GM23248 (cell line): ENCODE results near the gene B3GALNT1. TPM values are rescaled to one million over a fixed set of nuclear protein-coding genes. Genes with fewer than 3 reads are reported as not detected.
A peak's percentile ranks its signal among the peaks of the same experiment; 100 is the strongest.

Experiments
- DNase-seq: peaks from one replicate; pipeline ENCODE4 v3.0.0-alpha.2; 2015
- H2AFZ ChIP-seq: fragments of 200-600 bp; sonication (generic); 2 replicates; pipeline ENCODE4 v1.6.1; 2016; ENCODE audit warnings: antibody characterized with exemption
- H3F3A ChIP-seq: fragments of 200-600 bp; sonication (generic); 2 replicates; pipeline ENCODE4 v1.6.1; 2016; ENCODE audit warnings: mild to moderate bottlenecking, antibody characterized with exemption, mixed run types; ENCODE audit not compliant: insufficient read depth
- H3K27ac ChIP-seq: fragments of 200-600 bp; sonication (generic); 2 replicates; pipeline ENCODE4 v1.5.1; 2016; ENCODE audit warnings: mild to moderate bottlenecking
- H3K27me3 ChIP-seq: fragments of 200-600 bp; sonication (generic); replicated peaks from 2 replicates; pipeline ENCODE4 v1.6.1; 2016; ENCODE audit warnings: mild to moderate bottlenecking; ENCODE audit not compliant: insufficient read depth
- H3K36me3 ChIP-seq: fragments of 200-600 bp; sonication (generic); 2 replicates; pipeline ENCODE4 v1.6.1; 2016; ENCODE audit warnings: low read depth, mild to moderate bottlenecking
- H3K4me1 ChIP-seq: fragments of 200-600 bp; sonication (generic); 2 replicates; pipeline ENCODE4 v1.6.1; 2016; ENCODE audit warnings: mild to moderate bottlenecking; ENCODE audit not compliant: insufficient read depth
- H3K4me2 ChIP-seq: fragments of 200-600 bp; sonication (generic); one replicate; pipeline ENCODE4 v1.6.1; 2016; ENCODE audit warnings: mild to moderate bottlenecking; ENCODE audit not compliant: unreplicated experiment
- H3K4me3 ChIP-seq: fragments of 200-600 bp; sonication (generic); 2 replicates; pipeline ENCODE4 v1.5.1; 2016; ENCODE audit warnings: mild to moderate bottlenecking
- H3K79me2 ChIP-seq: fragments of 200-600 bp; sonication (generic); 2 replicates; pipeline ENCODE4 v1.6.1; 2016; ENCODE audit warnings: mild to moderate bottlenecking; ENCODE audit not compliant: insufficient read depth
- H3K9ac ChIP-seq: fragments of 200-600 bp; sonication (generic); 2 replicates; pipeline ENCODE4 v1.6.1; 2016; ENCODE audit warnings: mild to moderate bottlenecking
- H3K9me2 ChIP-seq: fragments of 200-600 bp; sonication (generic); 2 replicates; pipeline ENCODE4 v1.6.1; 2016; ENCODE audit warnings: mixed run types, mild to moderate bottlenecking, moderate library complexity; ENCODE audit not compliant: insufficient read depth
- H3K9me3 ChIP-seq: fragments of 200-600 bp; sonication (generic); one replicate; pipeline ENCODE4 v1.6.1; 2017; ENCODE audit warnings: low read depth
- H4K20me1 ChIP-seq: fragments of 200-600 bp; sonication (generic); 2 replicates; pipeline ENCODE4 v1.6.0; 2016; ENCODE audit not compliant: insufficient read depth
- EZH2 ChIP-seq: fragments of 200-600 bp; sonication (generic); IDR thresholded peaks from 2 replicates; pipeline ENCODE4 v1.6.1; 2018; ENCODE audit warnings: antibody characterized with exemption, mild to moderate bottlenecking; ENCODE audit not compliant: insufficient read depth, poor library complexity, severe bottlenecking
- EZH2phosphoT487 ChIP-seq: fragments of 200-600 bp; sonication (generic); IDR thresholded peaks from 2 replicates; pipeline ENCODE4 v1.6.1; 2018; ENCODE audit warnings: antibody characterized with exemption, moderate library complexity, mild to moderate bottlenecking, low read depth; ENCODE audit not compliant: insufficient read depth
- WGBS, 2 experiments: methylation state at CpG; one replicate each; pipeline ENCODE4 v1.1.6; 2015 to 2017; ENCODE audit warnings: low lambda C conversion rate in 2 of 2, low coverage in 1 of 2; ENCODE audit errors: missing lambda C conversion rate in 2 of 2; 5-methylcytosine and 5-hydroxymethylcytosine counted together
- in situ Hi-C: fragments of 300-500 bp; cut with MboI; formaldehyde crosslinking; loops from 2 replicates; pipeline ENCODE4 v1.15.0; 2020
- polyA plus RNA-seq: library from polyadenylated mRNA; unstranded; fragments of >200 nt; fragmentation: Nextera tagmentation; extraction: Ambion mirVana; gene quantifications from 2 replicates; pipeline ENCODE4 v1.2.1, GENCODE V29; 2016
- total RNA-seq: library from RNA; depleted of rRNA; stranded (reverse); fragments of >200 nt; shearing (Covaris generic); gene quantifications from 2 replicates; pipeline ENCODE4 v1.2.3, GENCODE V29; 2014; rRNA removed

The B3GALNT1 gene
- total RNA-seq (3.4 and 8.1 TPM in 2 replicates), polyA plus RNA-seq (5.9 and 7.2 TPM in 2 replicates)

DNA sequence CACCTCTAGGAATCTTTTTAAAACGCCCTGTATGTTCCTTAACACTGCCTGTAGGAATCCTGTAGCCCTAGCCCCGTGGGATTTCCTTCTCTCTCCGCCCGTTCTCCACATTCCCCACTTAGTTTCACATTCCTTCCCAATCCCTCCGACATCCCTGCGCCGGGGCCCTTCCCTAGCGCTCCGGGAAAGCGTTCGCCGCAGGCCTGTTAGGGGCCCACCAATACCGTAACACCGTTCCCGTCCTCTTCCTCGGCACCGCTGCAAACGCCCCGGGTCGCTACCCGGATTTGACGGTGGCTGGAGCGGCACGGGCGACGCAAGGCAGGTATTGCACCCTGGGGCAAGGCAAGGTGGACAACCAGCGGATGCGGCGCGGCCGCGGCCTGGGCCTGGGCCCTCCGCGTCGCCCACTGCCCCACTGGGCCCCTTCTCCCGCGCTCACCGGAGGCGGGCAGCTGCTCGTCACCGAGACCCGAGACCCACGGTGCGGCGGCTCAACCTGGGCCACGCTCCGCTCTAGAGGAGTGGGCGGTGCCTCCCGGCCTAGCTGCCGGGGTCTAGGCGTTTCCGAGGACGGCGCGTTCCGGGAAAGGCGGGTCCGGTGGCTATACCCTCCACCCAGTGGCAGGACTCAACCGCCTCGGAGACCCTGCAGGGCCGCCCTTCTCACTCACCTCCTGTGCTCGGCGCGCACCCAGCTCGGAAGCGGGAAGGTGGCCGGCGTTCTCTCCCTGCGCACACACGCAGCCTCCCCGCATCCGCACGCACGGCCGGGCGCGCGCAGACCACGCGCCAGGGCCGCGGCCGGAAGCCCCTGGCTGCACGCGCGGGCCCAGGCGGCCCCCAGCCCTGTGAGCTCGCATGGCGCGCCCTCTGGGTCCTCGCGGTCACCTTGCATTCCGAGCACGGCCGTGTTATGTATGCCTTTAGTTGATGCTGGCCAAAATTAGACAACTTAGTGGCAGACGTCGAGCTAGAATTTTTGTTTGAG, at the start of gene B3GALNT1:
Gene B3GALNT1, minus strand, starts transcription at position 789 of the 991 bp plus-strand sequence. CDS start 18,595 bp downstream, outside the sequence.
- Histone ChIP-seq H3K4me1 (0 out of 2 replicates have a peak, but pooled peaks cover 4% of the 10 kb centered on the region), H3K27me3 (no peaks in the 10 kb centered on the region), H4K20me1 (no peaks in the 10 kb centered on the region), H3K4me3 (peak within 1 kb of the TSS; percentile 77), H3K79me2 (no peaks in the 10 kb centered on the region), H3K27ac (no peak within 1 kb of the TSS), H3K9ac (peak within 1 kb of the TSS; percentile 70), H2AFZ (peak within 1 kb of the TSS; percentile 96), H3K36me3 (no peaks in the 10 kb centered on the region), H3F3A (peaks cover 3% of the 10 kb centered on the region; the same call in 1 of the 2 replicates), H3K9me3 (no peaks in the 10 kb centered on the region), H3K9me2 (no peaks in the 10 kb centered on the region), H3K4me2 (peak within 1 kb of the TSS; percentile 83)
- in situ Hi-C loops: no loop called here
- TF ChIP-seq EZH2phosphoT487: no peak
- 2% methylated on average over 80 to 95 of the region's 97 CpGs for WGBS, 2 experiments
- peak; percentile 56 for DNase-seq

DNA sequence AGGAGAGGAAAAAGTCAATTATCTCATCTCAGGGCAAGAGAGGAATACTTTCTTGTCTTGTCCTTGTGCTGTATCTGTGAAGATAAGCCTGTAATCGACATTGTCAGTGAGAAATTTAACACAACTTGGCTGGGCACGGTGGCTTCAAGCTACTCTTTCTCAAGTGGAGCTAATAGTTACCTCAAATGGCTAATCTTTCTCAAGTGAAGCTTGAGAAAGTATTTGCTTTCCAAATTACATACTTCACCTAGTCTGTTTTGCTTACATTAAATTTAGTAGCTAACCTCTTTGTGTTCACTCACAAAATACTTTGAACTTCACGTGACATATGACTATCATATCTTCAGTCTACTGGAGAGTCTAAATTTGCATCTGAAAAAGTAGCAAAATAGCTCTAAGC, 48.3 kb upstream of the B3GALNT1 start:
- Histone ChIP-seq H4K20me1 (no peaks in the 10 kb centered on the region), H3K36me3 (no peaks in the 10 kb centered on the region), H3K4me3 (no peak overlapping the region), H3K27ac (no peak overlapping the region), H3K4me1 (no peaks in the 10 kb centered on the region), H3K9me3 (no peaks in the 10 kb centered on the region), H3F3A (no peaks in the 10 kb centered on the region), H3K9me2 (no peaks in the 10 kb centered on the region), H2AFZ (no peak overlapping the region), H3K9ac (no peak overlapping the region), H3K27me3 (no peaks in the 10 kb centered on the region), H3K4me2 (no peak overlapping the region), H3K79me2 (no peaks in the 10 kb centered on the region)
- WGBS, 2 experiments: 27 to 29% methylated on average over 3 of the region's 3 CpGs
- DNase-seq: no peak
- no peak for TF ChIP-seq EZH2phosphoT487
- no peak for TF ChIP-seq EZH2
- in situ Hi-C loops: no loop called here

- no peak overlapping the region for H3K9ac ChIP-seq
- H3K4me1 ChIP-seq: no peaks in the 10 kb centered on the region
- TF ChIP-seq EZH2phosphoT487: no peak
- TF ChIP-seq EZH2: no peak
- no peaks in the 10 kb centered on the region for H4K20me1 ChIP-seq
- H2AFZ ChIP-seq: no peak overlapping the region
- H3K27me3 ChIP-seq: no peaks in the 10 kb centered on the region
- no peak overlapping the region for H3K4me2 ChIP-seq
- in situ Hi-C loops: no loop called here
- H3F3A ChIP-seq: no peaks in the 10 kb centered on the region
- no peak for DNase-seq
- no peak overlapping the region for H3K27ac ChIP-seq
- H3K4me3 ChIP-seq: no peak overlapping the region
- H3K9me2 ChIP-seq: no peaks in the 10 kb centered on the region
- no peaks in the 10 kb centered on the region for H3K79me2 ChIP-seq
- no peaks in the 10 kb centered on the region for H3K9me3 ChIP-seq
- H3K36me3 ChIP-seq: no peaks in the 10 kb centered on the region
Observed at GRCh38 chr3:161150001-161150525, 44.9 kb upstream of the B3GALNT1 start.

DNA sequence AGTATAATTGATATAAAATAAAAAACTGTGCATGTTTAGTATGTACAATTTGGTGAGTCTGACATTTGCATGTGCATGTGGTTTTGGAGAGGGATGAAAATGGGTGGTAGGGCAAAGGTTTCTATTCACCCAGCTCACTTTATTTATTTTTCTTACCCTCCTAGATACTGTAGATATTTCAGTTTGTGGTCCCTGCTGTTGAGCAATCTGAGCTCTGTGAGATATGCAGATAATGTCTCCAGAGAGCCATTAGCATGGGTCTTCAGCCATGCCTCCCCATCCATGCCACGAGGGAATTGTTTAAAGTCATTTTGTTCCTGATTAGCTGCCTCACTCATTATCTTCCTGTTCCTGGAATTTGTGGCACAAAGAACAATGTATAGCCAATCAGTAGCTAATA, 44.4 kb upstream of the B3GALNT1 start:
- H4K20me1 ChIP-seq: no peaks in the 10 kb centered on the region
- no peak overlapping the region for H3K27ac ChIP-seq
- no peaks in the 10 kb centered on the region for H3K9me2 ChIP-seq
- no peaks in the 10 kb centered on the region for H3K27me3 ChIP-seq
- DNase-seq: no peak
- no peak overlapping the region for H3K4me2 ChIP-seq
- WGBS, 2 experiments: 52 to 61% methylated on average over 1 of the region's 1 CpG
- H3K4me3 ChIP-seq: no peak overlapping the region
- no peaks in the 10 kb centered on the region for H3K9me3 ChIP-seq
- no peaks in the 10 kb centered on the region for H3K79me2 ChIP-seq
- TF ChIP-seq EZH2phosphoT487 (no peak), EZH2 (no peak)
- in situ Hi-C loops: no loop called here
- no peaks in the 10 kb centered on the region for H3K36me3 ChIP-seq
- no peaks in the 10 kb centered on the region for H3K4me1 ChIP-seq
- H3F3A ChIP-seq: no peaks in the 10 kb centered on the region
- no peak overlapping the region for H3K9ac ChIP-seq
- H2AFZ ChIP-seq: no peak overlapping the region
